Endodermal cell (in vitro differentiated cells): Measurements from ENCODE around the gene SOX8. TPM values are rescaled to one million over a fixed set of nuclear protein-coding genes. Genes with fewer than 3 reads are reported as not detected.

ENCODE experiments used
- DNase-seq: peaks from one replicate; pipeline ENCODE4 v3.0.0-alpha.2; 2017
- H3K27ac ChIP-seq: 2 replicates; pipeline ENCODE4 v1.5.1; 2013; ENCODE audit warnings: mild to moderate bottlenecking, low read depth, low read length, moderate library complexity
- H3K27me3 ChIP-seq: 2 replicates; pipeline ENCODE4 v1.6.1; 2013; ENCODE audit warnings: mild to moderate bottlenecking, low read length, moderate library complexity; ENCODE audit not compliant: insufficient read depth, control insufficient read depth, poor library complexity, severe bottlenecking
- H3K36me3 ChIP-seq: 2 replicates; pipeline ENCODE4 v1.7.0; 2013; ENCODE audit warnings: mild to moderate bottlenecking, low read length, moderate library complexity; ENCODE audit not compliant: control insufficient read depth, insufficient read depth
- H3K4me1 ChIP-seq: one replicate; pipeline ENCODE4 v1.7.0; 2013; ENCODE audit warnings: low read length; ENCODE audit not compliant: control insufficient read depth, insufficient read depth
- H3K4me3 ChIP-seq: 2 replicates; pipeline ENCODE4 v1.5.1; 2013; ENCODE audit warnings: mild to moderate bottlenecking, low read length, moderate library complexity
- H3K9ac ChIP-seq: 2 replicates; pipeline ENCODE4 v1.6.1; 2013; ENCODE audit warnings: mild to moderate bottlenecking, low read length, moderate library complexity; ENCODE audit not compliant: poor library complexity, severe bottlenecking; ENCODE audit errors: extremely low read depth
- H3K9me3 ChIP-seq: 2 replicates; pipeline ENCODE4 v1.6.1; 2013; ENCODE audit warnings: mild to moderate bottlenecking, low read length, moderate library complexity; ENCODE audit not compliant: control insufficient read depth
- H3K27ac Mint-ChIP-seq: 2 replicates; pipeline ENCODE4 v1.8.0; 2020; ENCODE audit warnings: mixed read lengths
- H3K27me3 Mint-ChIP-seq: 2 replicates; pipeline ENCODE4 v1.8.0; 2021; ENCODE audit warnings: mild to moderate bottlenecking, mixed read lengths; ENCODE audit not compliant: insufficient read depth
- H3K36me3 Mint-ChIP-seq: 2 replicates; pipeline ENCODE4 v1.8.0; 2020; ENCODE audit warnings: low read depth, mixed read lengths
- H3K4me1 Mint-ChIP-seq: 2 replicates; pipeline ENCODE4 v1.8.0; 2020; ENCODE audit warnings: mixed read lengths
- H3K4me3 Mint-ChIP-seq: 2 replicates; pipeline ENCODE4 v1.8.0; 2020; ENCODE audit warnings: mild to moderate bottlenecking, moderate library complexity, mixed read lengths
- H3K9me3 Mint-ChIP-seq: 2 replicates; pipeline ENCODE4 v1.8.0; 2020; ENCODE audit warnings: mild to moderate bottlenecking, mixed read lengths
- WGBS, 2 experiments: methylation state at CpG; one replicate each; pipeline versions ENCODE4 v1.1.5 to v1.1.7; 2013; ENCODE audit warnings: missing lambda C conversion rate in 2 of 2, mixed read lengths in 1 of 2; ENCODE audit not compliant: insufficient coverage in 1 of 2, insufficient read length in 1 of 2; 5-methylcytosine and 5-hydroxymethylcytosine counted together
- total RNA-seq, 2 donors: library from RNA; stranded (reverse); fragmentation: NEBNext Ultra II Directional in 1 of 2; extraction: Animal tissue kit (Norgen Biotek cat#: 25700) in 1 of 2; gene quantifications; 2 replicates in 1 of 2; 3 replicates in 1 of 2; pipeline ENCODE4 v1.2.1, GENCODE V29; 2021
- TF ChIP-seq, protein P1 (sequence below): fragments of 200-600 bp; sonication (generic); conservative IDR thresholded peaks from 2 replicates; pipeline ENCODE4 v1.5.0; 2021; ENCODE audit warnings: antibody characterized with exemption, mild to moderate bottlenecking

Gene SOX8
- total RNA-seq, 2 donors from 2014 or later: 0.69 to 5.1 TPM

DNA sequence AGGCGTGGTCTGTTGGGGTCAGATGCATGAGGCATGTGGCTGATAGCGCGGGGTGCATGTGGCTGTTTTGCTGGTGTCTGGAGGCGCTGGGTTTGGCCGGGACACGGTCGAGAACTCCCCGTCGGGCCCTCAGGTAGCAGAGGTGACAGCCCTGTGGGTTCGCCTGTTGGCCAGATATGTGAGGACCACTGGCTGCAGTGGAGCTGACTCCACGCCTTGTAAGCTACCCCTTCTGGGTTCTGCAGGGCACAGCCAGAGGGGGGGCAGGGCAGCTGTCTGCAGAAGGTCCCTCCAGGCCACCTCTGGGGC is 38.5 kb downstream of the SOX8 start:
- no peaks in the 10 kb centered on the region for H3K4me1 ChIP-seq
- no peaks in the 10 kb centered on the region for H3K36me3 ChIP-seq
- H3K9me3 ChIP-seq: no peaks in the 10 kb centered on the region
- TF ChIP-seq, protein P1, sequence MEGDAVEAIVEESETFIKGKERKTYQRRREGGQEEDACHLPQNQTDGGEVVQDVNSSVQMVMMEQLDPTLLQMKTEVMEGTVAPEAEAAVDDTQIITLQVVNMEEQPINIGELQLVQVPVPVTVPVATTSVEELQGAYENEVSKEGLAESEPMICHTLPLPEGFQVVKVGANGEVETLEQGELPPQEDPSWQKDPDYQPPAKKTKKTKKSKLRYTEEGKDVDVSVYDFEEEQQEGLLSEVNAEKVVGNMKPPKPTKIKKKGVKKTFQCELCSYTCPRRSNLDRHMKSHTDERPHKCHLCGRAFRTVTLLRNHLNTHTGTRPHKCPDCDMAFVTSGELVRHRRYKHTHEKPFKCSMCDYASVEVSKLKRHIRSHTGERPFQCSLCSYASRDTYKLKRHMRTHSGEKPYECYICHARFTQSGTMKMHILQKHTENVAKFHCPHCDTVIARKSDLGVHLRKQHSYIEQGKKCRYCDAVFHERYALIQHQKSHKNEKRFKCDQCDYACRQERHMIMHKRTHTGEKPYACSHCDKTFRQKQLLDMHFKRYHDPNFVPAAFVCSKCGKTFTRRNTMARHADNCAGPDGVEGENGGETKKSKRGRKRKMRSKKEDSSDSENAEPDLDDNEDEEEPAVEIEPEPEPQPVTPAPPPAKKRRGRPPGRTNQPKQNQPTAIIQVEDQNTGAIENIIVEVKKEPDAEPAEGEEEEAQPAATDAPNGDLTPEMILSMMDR: no peak
- H3K27me3 Mint-ChIP-seq: no peaks in the 10 kb centered on the region
- H3K4me3 ChIP-seq: no peak overlapping the region
- peaks cover under 1% of the 10 kb centered on the region for H3K27me3 ChIP-seq
- no peak overlapping the region for H3K27ac ChIP-seq
- 93 to 94% methylated on average over 6 to 11 of the region's 11 CpGs for WGBS, 2 experiments
- peak overlapping the region; percentile 48 for H3K27ac Mint-ChIP-seq
- peaks cover 9% of the 10 kb centered on the region for H3K4me1 Mint-ChIP-seq
- no peak overlapping the region for H3K9ac ChIP-seq
- H3K9me3 Mint-ChIP-seq: no peaks in the 10 kb centered on the region
- no peak overlapping the region for H3K4me3 Mint-ChIP-seq
- no peaks in the 10 kb centered on the region for H3K36me3 Mint-ChIP-seq
- DNase-seq: no peak

DNA sequence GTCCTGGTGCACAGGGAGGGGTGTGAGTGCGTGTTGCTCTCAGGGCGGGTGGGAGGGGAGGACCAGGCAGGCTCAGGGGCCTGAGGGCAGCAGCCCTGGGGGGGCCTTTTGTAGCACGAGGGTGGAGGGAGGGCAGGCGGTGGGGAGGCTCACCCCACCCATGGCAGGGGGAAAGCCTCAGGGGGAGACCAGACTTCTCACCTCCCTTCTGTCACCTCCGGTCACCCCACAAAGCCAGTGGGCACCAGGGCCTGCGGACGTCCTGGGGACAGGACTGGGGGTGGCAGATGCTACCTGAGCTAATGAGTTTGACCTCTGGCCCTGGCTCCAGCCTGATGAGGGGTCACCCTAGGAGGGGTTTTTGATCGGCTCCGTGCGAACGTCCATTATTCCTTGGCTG is 39.0 kb downstream of the SOX8 start:
- Histone ChIP-seq H3K9me3 (no peaks in the 10 kb centered on the region), H3K4me1 (no peaks in the 10 kb centered on the region), H3K36me3 (no peaks in the 10 kb centered on the region), H3K27me3 (peaks cover 6% of the 10 kb centered on the region), H3K9ac (no peak overlapping the region), H3K27ac (no peak overlapping the region), H3K4me3 (no peak overlapping the region)
- Mint-ChIP-seq H3K4me1 (peaks cover 9% of the 10 kb centered on the region), H3K9me3 (no peaks in the 10 kb centered on the region), H3K36me3 (no peaks in the 10 kb centered on the region), H3K4me3 (no peak overlapping the region), H3K27me3 (no peaks in the 10 kb centered on the region), H3K27ac (no peak overlapping the region)
- 75 to 95% methylated on average over 7 to 9 of the region's 11 CpGs for WGBS, 2 experiments
- no peak for DNase-seq
- TF ChIP-seq, protein P1: no peak

DNA sequence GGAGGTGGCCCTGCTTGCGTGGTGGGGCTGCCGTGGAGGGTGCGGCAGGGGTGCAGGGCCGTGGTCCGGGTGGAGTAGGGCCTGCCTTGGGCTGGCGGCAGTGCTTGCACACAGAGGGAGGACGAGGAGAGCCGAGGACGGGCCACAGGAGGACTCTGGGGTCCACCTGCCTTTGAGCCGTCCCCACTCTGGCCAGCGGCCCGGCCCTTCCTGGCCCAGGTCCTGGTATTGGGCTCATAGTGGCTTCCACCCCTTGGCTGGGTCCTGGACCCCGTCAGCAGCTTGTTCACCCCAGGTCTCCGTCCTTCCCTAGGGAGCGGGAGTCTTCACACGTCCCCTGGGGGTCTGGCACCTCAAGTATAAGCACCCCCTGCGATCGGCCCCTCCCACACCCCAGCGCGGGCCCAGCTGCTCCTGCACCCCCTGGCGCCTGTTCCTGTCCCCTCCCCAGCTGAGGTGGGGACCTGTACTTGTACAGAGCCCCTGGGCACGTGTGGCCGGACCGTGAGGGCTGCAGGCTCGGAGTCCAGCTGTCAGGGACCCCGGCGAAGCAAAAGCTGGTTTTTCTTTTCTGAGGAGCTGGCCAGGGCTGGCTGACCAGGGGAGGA is 40.1 kb downstream of the SOX8 start:
- Mint-ChIP-seq H3K4me3 (no peak overlapping the region), H3K9me3 (no peaks in the 10 kb centered on the region), H3K27ac (no peak overlapping the region), H3K4me1 (peaks cover 9% of the 10 kb centered on the region), H3K36me3 (no peaks in the 10 kb centered on the region), H3K27me3 (no peaks in the 10 kb centered on the region)
- TF ChIP-seq, protein P1: no peak
- Histone ChIP-seq H3K4me3 (no peak overlapping the region), H3K9ac (no peak overlapping the region), H3K9me3 (no peaks in the 10 kb centered on the region), H3K27ac (no peak overlapping the region), H3K27me3 (peaks cover 6% of the 10 kb centered on the region), H3K4me1 (no peaks in the 10 kb centered on the region), H3K36me3 (no peaks in the 10 kb centered on the region)
- DNase-seq: no peak
- 93 to 95% methylated on average over 16 to 27 of the region's 27 CpGs for WGBS, 2 experiments
